IPS-20b (cell line): Measurements from ENCODE around the gene ERC1.

Experiments used
- H3K27ac ChIP-seq: one replicate; pipeline ENCODE4 v1.5.1; 2013; ENCODE audit warnings: low read length
- H3K27me3 ChIP-seq: 2 replicates; pipeline ENCODE4 v1.6.1; 2013; ENCODE audit warnings: mild to moderate bottlenecking, low read length, inconsistent platforms; ENCODE audit not compliant: insufficient read depth
- H3K36me3 ChIP-seq: 2 replicates; pipeline ENCODE4 v1.6.1; 2013; ENCODE audit warnings: low read depth, mild to moderate bottlenecking, inconsistent platforms, low read length, moderate library complexity; ENCODE audit not compliant: insufficient read depth
- H3K4me1 ChIP-seq: 2 replicates; pipeline ENCODE4 v1.6.1; 2013; ENCODE audit warnings: mild to moderate bottlenecking, control low read depth, inconsistent platforms, low read length, moderate library complexity; ENCODE audit not compliant: insufficient read depth
- H3K4me3 ChIP-seq: 2 replicates; pipeline ENCODE4 v1.5.1; 2013; ENCODE audit warnings: mild to moderate bottlenecking, low read length, inconsistent platforms
- H3K9ac ChIP-seq: 2 replicates; pipeline ENCODE4 v1.6.1; 2013; ENCODE audit warnings: low read depth, mild to moderate bottlenecking, inconsistent platforms, low read length, moderate library complexity
- H3K9me3 ChIP-seq: 2 replicates; pipeline ENCODE4 v1.6.1; 2013; ENCODE audit warnings: mild to moderate bottlenecking, low read depth, low read length, inconsistent platforms; ENCODE audit not compliant: insufficient read depth

Gene ERC1

GRCh38 chr12:966724-967123 lies 24.3 kb upstream of the ERC1 start:
- no peak overlapping the region for H3K9ac ChIP-seq
- no peaks in the 10 kb centered on the region for H3K36me3 ChIP-seq
- no peaks in the 10 kb centered on the region for H3K9me3 ChIP-seq
- no peak overlapping the region for H3K27ac ChIP-seq
- H3K27me3 ChIP-seq = no peaks in the 10 kb centered on the region
- H3K4me3 ChIP-seq = no peak overlapping the region
- peaks cover 8% of the 10 kb centered on the region for H3K4me1 ChIP-seq

- H3K36me3 ChIP-seq = no peaks in the 10 kb centered on the region
- peaks cover 8% of the 10 kb centered on the region for H3K4me1 ChIP-seq
- no peak overlapping the region for H3K4me3 ChIP-seq
- no peaks in the 10 kb centered on the region for H3K27me3 ChIP-seq
- H3K9me3 ChIP-seq = no peaks in the 10 kb centered on the region
- no peak overlapping the region for H3K9ac ChIP-seq
- no peak overlapping the region for H3K27ac ChIP-seq
These were observed 23.4 kb upstream of the ERC1 start for GRCh38 chr12:967641-968040.

- H3K4me1 ChIP-seq = peaks cover 8% of the 10 kb centered on the region
- H3K4me3 ChIP-seq = no peak overlapping the region
- H3K27me3 ChIP-seq = no peaks in the 10 kb centered on the region
- no peak overlapping the region for H3K27ac ChIP-seq
- H3K9me3 ChIP-seq = no peaks in the 10 kb centered on the region
- no peaks in the 10 kb centered on the region for H3K36me3 ChIP-seq
- 0 out of 2 replicates have a peak overlapping the region, but pooled peaks have one; percentile 28 for H3K9ac ChIP-seq
These were observed 22.5 kb upstream of the ERC1 start for GRCh38 chr12:968545-968944.

DNA sequence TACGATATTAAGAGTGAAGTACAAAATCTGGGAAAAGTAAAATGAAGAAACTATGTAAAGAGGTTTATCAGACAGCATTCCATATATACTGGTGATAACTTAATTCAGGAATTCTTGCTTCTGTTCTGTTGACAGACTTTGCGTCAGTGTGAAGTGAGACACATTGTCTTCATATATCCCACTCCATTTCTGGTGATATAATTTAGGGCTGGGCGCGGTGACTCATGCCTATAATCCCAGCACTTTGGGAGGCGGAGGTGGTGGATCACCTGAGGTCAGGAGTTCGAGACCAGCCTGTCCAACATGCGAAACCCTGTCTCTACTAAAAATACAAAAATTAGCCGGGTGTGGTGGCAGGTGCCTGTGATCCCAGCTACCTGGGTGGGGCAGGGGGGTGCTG lies 21.2 kb upstream of the ERC1 start:
- Histone ChIP-seq H3K4me1 (peaks cover 8% of the 10 kb centered on the region), H3K9me3 (no peaks in the 10 kb centered on the region), H3K27ac (no peak overlapping the region), H3K4me3 (no peak overlapping the region), H3K36me3 (no peaks in the 10 kb centered on the region), H3K27me3 (no peaks in the 10 kb centered on the region), H3K9ac (no peak overlapping the region)

DNA sequence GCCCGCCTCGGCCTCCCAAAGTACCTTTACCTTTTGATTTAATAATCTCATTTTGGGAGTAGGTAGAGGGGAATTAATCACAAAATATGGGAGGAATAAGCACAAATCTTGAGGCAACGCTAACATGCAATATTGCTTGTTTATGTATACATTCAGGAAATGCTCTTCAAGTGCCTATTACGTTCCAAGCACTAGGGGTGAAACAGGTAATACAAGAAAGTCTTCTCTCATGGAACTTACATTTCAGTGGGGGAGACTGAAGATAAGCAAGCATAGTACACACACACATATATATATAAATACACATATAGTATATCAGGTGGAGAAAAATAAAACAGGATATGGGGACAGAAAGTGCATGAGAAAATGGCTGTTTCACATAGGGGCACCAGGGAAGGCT lies 19.0 kb upstream of the ERC1 start:
- Histone ChIP-seq H3K36me3 (no peaks in the 10 kb centered on the region), H3K4me1 (peaks cover 8% of the 10 kb centered on the region), H3K27me3 (no peaks in the 10 kb centered on the region), H3K9ac (no peak overlapping the region), H3K27ac (no peak overlapping the region), H3K9me3 (no peaks in the 10 kb centered on the region), H3K4me3 (no peak overlapping the region)

- Histone ChIP-seq H3K4me1 (no peaks in the 10 kb centered on the region), H3K27ac (no peak overlapping the region), H3K27me3 (no peaks in the 10 kb centered on the region), H3K4me3 (no peak overlapping the region), H3K9ac (no peak overlapping the region), H3K36me3 (no peaks in the 10 kb centered on the region), H3K9me3 (no peaks in the 10 kb centered on the region)
These were observed 16.7 kb upstream of the ERC1 start for GRCh38 chr12:974271-974862.

DNA sequence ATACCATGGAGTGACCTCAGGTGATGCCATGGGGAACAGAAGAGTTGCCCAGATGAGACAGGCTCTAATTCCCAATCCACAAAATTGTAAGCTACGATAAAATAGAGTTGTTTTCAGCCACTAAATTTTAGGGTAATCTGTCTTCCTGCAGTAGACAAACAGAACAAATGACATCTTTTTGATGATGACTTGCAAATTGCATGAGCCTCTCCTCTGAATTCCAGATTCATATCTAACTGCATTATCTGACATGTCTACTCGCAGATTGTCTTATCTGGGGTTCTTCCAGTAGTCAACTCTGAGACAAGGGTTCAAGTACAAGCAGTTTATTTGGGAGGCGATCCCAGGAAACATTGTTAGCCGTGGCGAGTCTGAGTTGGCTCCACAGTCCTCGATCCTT lies 14.4 kb upstream of the ERC1 start:
- Histone ChIP-seq H3K36me3 (no peaks in the 10 kb centered on the region), H3K27ac (no peak overlapping the region), H3K9me3 (no peaks in the 10 kb centered on the region), H3K4me1 (no peaks in the 10 kb centered on the region), H3K9ac (no peak overlapping the region), H3K4me3 (no peak overlapping the region), H3K27me3 (no peaks in the 10 kb centered on the region)

GRCh38 chr12:977156-977555 lies 13.9 kb upstream of the ERC1 start:
- H3K27ac ChIP-seq = no peak overlapping the region
- no peak overlapping the region for H3K9ac ChIP-seq
- no peak overlapping the region for H3K4me3 ChIP-seq
- H3K27me3 ChIP-seq = no peaks in the 10 kb centered on the region
- H3K36me3 ChIP-seq = no peaks in the 10 kb centered on the region
- H3K4me1 ChIP-seq = no peaks in the 10 kb centered on the region
- no peaks in the 10 kb centered on the region for H3K9me3 ChIP-seq

GRCh38 chr12:979349-979748 lies 11.7 kb upstream of the ERC1 start:
- no peaks in the 10 kb centered on the region for H3K36me3 ChIP-seq
- no peak overlapping the region for H3K27ac ChIP-seq

GRCh38 chr12:981176-981828 lies 9.7 kb upstream of the ERC1 start:
- H3K27ac ChIP-seq = no peak overlapping the region
- H3K9me3 ChIP-seq = no peaks in the 10 kb centered on the region
- H3K9ac ChIP-seq = no peak overlapping the region
- no peak overlapping the region for H3K4me3 ChIP-seq
- H3K36me3 ChIP-seq = no peaks in the 10 kb centered on the region
- no peaks in the 10 kb centered on the region for H3K4me1 ChIP-seq
- no peaks in the 10 kb centered on the region for H3K27me3 ChIP-seq

More at GRCh38 chr12:979349-979748, 11.7 kb upstream of the ERC1 start:
- H3K9ac ChIP-seq = no peak overlapping the region
- no peaks in the 10 kb centered on the region for H3K4me1 ChIP-seq
- H3K27me3 ChIP-seq = no peaks in the 10 kb centered on the region
- H3K9me3 ChIP-seq = no peaks in the 10 kb centered on the region
- no peak overlapping the region for H3K4me3 ChIP-seq

DNA sequence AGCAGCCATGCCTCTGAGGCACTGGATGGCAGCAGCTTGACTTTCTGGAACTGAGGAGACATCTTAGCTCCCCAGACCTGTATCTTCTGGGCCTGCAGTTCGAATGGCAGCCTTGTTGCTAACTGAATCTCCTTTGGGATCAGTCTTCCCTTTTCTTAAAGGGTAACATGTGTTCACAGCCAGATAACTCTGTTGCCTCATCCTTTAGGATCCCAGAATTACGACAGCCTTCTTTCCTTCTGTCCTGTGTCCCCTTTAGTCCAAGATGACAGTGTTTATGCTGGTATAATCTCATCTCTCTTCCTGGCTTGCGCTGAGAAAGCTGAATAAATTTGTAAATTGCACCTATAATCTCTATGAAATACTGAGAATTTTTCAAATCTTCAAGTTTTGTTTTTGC lies 9.1 kb upstream of the ERC1 start:
- H3K9ac ChIP-seq = no peak overlapping the region
- H3K4me3 ChIP-seq = no peak overlapping the region
- no peaks in the 10 kb centered on the region for H3K4me1 ChIP-seq
- H3K27ac ChIP-seq = no peak overlapping the region
- no peaks in the 10 kb centered on the region for H3K9me3 ChIP-seq
- no peaks in the 10 kb centered on the region for H3K27me3 ChIP-seq
- no peaks in the 10 kb centered on the region for H3K36me3 ChIP-seq

DNA sequence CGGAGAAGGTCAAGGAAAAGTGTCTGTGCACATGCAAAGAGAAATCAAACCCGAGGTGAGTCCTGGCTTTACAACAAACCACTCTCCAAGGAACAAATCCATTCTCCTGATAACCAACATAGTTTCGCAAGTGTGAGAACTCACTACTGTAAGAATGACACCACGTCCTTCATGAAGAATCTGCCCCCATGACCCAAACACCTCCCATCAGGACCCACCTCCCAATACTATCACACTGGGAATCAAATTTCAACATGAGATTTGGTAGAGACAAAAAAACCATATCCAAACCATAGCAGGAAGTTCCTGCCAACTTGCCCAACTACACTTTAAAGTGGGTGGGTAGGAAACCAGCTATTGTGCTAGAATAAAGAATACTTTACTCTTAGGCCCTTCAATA lies 2.4 kb upstream of the ERC1 start:
- H3K36me3 ChIP-seq = no peaks in the 10 kb centered on the region
- peaks cover 19% of the 10 kb centered on the region; the same call in 1 of the 2 replicates for H3K27me3 ChIP-seq
- no peak overlapping the region for H3K27ac ChIP-seq
- no peaks in the 10 kb centered on the region for H3K9me3 ChIP-seq
- peaks cover 6% of the 10 kb centered on the region; the same call in 1 of the 2 replicates for H3K4me1 ChIP-seq
- no peak overlapping the region for H3K9ac ChIP-seq
- H3K4me3 ChIP-seq = no peak overlapping the region
